T-helper 1 cell (primary cell): ENCODE data around the gene CLINT1.

Experiments
- DNase-seq, 5 donors: peaks; one replicate each; pipeline ENCODE4 v3.0.0-alpha.2; 2012 to 2020

CLINT1 gene

GRCh38 chr5:157756122-157756521 lies 102.8 kb downstream of the CLINT1 start:
- no peak for DNase-seq

DNA sequence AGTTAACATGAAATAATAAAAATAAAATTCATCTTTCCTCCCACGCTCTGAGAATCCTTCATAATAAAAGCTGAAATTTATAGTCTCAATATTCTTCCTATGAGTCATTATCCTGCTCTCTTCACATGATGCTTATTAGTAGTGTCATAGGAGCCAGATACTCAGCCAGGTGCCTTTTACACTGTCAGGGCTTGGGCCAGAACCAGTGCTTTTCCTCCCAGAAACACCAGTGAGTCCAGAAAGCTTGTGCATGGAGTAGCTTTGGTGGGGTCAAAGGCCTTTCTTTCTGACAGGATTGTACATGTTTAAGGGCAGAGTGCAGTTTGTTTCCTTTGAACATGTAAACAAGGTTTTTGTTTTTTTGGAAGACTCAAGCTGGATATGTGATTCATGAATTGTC lies 108.6 kb downstream of the CLINT1 start:
- no peak for DNase-seq

GRCh38 chr5:157749462-157749799 lies 109.5 kb downstream of the CLINT1 start:
- DNase-seq = no peak

- no peak for DNase-seq
These were observed 110.0 kb downstream of the CLINT1 start for GRCh38 chr5:157748760-157749461.

DNA sequence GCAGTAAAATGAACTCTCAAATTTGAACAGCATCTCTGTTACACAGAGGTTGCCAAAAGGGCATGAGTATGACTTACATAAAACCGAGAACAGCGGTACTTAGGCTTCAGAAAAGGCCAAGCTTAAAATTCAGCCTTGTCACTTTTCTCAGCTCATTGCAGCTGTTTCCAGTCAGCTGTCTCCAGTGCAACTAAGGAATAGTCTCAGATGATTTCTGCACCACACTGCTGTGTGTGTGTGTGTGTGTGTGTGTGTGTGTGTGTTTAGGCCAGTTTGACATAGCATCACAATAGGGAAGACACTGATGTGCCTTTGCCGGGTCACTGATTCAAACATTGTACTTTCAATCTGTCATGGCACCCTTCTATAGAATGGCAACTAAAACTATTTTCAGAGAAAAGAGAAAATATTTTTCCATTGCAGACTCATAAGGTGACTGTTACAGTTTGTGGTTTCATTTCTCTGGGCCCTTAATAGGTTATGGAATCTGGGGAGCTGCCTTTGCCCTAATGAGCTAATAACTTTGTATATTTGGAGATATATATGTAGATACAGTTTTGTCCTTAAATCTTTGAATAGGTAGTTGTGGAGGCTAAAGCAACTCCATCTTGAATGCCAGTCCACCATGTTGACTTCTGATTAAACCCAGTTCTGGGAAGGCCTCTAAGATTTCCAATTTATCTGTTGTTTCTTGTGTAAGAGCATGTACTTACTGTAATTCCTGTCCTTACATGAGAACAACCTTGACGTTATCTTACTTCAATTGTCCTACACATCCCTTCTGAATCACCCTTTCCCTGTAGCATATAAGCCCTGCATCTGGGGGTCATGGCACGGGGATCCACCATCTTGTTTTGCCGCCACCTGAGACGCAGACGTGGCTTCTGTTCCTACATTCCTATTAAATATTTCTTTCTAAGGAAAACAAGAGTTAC lies 110.9 kb downstream of the CLINT1 start:
- peak in 1 of 5 donors; percentile 21 for DNase-seq

GRCh38 chr5:157747173-157747740 lies 111.7 kb downstream of the CLINT1 start:
- DNase-seq = no peak

DNA sequence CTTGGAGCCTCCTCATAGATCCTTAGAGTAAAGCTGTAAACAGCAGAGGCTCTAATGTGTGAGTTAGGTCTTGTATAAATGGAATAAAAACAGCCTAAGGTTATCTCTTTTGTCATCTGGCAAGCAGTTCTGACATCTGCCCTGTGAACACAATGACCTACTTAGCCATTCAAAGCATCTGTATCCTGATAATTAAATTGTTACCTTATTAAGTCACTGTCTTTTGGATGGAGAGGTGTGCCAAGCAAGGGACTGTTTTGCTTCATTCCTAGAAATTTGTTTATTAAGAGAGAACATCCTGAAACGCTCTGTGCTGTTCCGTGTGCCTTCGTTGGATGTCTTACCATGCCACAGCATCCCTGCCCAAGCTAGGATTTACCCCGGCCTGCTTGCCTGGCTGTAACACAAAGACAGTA lies 113.9 kb downstream of the CLINT1 start:
- no peak for DNase-seq

DNA sequence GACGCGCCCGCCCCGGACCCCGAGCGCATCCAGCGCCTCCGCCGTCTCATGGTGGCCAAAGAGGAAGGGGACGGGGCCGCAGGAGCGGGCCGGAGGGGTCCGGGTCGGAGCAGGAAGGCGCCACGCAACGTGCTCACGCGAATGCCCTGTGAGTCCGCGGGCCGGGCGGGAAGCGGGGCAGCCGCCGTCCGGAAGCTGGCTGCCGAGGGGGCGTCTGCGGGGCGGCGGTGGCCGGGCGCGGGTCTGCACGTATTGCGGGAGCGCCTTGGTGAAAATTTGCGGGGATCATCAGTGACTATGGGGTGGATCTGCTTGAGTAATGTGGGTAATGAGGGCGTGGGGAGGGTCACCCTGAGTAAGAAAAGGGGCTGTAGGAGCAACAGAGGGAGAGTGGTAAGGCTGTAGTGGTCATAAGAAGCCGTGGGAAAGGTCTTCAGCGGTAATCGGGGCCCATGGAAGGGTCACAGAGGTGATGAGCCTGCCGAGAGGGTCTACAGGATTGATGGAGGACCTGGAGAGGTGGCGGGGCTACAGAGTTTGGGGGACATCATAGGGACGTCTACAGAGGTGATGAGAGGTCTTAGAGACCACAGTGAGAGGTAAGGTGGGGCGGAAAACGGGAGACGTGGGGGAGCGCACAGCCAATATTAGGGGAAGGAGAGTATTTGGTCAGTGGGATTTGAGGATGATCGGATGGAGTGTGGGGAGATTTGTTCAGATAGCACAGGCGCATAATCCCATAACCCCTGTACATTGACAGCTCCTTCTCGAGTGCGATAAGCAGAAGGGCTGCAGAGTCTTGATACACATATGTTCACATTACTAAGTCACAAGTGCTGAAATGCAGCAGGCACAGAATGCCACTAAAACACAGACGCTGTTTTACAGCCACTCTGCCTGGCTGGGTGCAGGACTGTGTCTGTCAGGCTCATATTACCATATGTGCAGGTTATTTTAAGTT lies 114.6 kb downstream of the CLINT1 start:
- peak in 2 of 5 donors; percentile 14 to 35 for DNase-seq

- DNase-seq = peak; percentile 81 to 88 (median 86)
These were observed 115.5 kb downstream of the CLINT1 start, which contains the start of gene LSM11 for GRCh38 chr5:157743163-157744050. Gene LSM11, plus strand, starts transcription at chr5:157743712. Its CDS starts 39 bp downstream, at chr5:157743751.

GRCh38 chr5:157741131-157741530 lies 117.8 kb downstream of the CLINT1 start:
- no peak for DNase-seq

DNA sequence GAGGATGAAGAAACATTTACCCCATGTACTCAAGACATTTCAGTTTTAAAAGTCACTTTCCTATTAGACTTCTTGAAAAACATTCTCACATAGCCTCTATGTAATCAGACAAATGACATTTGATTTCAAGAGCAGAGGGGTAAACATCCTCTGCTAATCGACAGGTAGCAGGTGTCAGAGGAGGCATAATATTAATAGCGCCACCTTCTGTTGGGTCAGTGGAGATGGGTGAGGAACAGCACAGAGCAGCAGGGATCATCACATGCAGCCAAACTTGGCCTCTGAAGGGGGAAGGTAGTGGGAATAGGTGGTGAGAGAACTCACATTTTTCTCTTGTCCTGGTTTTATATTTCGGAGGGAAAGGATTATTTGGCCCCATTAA lies 118.7 kb downstream of the CLINT1 start:
- DNase-seq = peak in 2 of 5 donors; percentile 10 to 50

GRCh38 chr5:157739388-157740228 lies 119.3 kb downstream of the CLINT1 start:
- no peak for DNase-seq

GRCh38 chr5:157735991-157736390 lies 123.0 kb downstream of the CLINT1 start:
- no peak for DNase-seq
